B cell (primary cell): Measurements from ENCODE around the gene DCST2. TPM values are rescaled to one million over a fixed set of nuclear protein-coding genes. Genes with fewer than 3 reads are reported as not detected.

ENCODE experiments used
- ATAC-seq: fragments of 200-7000 bp; cut with Tn5 transposase; one replicate; pipeline ENCODE4 v1.10.0; 2021; ENCODE audit warnings: low read depth, mild to moderate bottlenecking, moderate number of reproducible peaks, moderate library complexity
- CTCF ChIA-PET: fragments of 350-600 bp; sonication (Branson Sonifier 250); formaldehyde crosslinking; loops from one replicate; lab custom pipeline; 2021; ENCODE audit warnings: antibody characterized with exemption, inconsistent platforms; lab: Charles Lee
- POLR2A ChIA-PET: fragments of 350-600 bp; sonication (Branson Sonifier 250); formaldehyde crosslinking; loops from one replicate; lab custom pipeline; 2021; ENCODE audit warnings: antibody characterized with exemption; lab: Charles Lee
- DNase-seq: peaks from one replicate; pipeline ENCODE4 v3.0.0; 2013
- H2AFZ ChIP-seq: 2 replicates; pipeline ENCODE4 v1.6.1; 2012; ENCODE audit warnings: mild to moderate bottlenecking, low read depth, low read length; ENCODE audit not compliant: insufficient read depth, poor library complexity, severe bottlenecking
- H3K27ac ChIP-seq, 2 donors: 1 replicate in 1 of 2; 2 replicates in 1 of 2; pipeline ENCODE4 v1.5.1; 2012 to 2013; ENCODE audit warnings: low read length in 2 of 2, mild to moderate bottlenecking in 2 of 2, moderate library complexity in 1 of 2
- H3K27me3 ChIP-seq, 4 experiments: fragments of 200-600 bp in 1 of 4; sonication (generic) in 1 of 4; replicated peaks in 1 of 4; 1 replicate in 2 of 4; 2 replicates in 2 of 4; pipeline versions ENCODE4 v1.6.1 to v1.7.0; 2013 to 2016; ENCODE audit warnings: low read length in 3 of 4, mild to moderate bottlenecking in 2 of 4, mixed read lengths in 1 of 4, moderate library complexity in 1 of 4; ENCODE audit not compliant: insufficient read depth in 4 of 4, control insufficient read depth in 3 of 4; ENCODE audit errors: control extremely low read depth in 1 of 4
- H3K36me3 ChIP-seq, 2 experiments: replicated peaks in 1 of 2; 1 replicate in 1 of 2; 2 replicates in 1 of 2; pipeline versions ENCODE4 v1.6.1 to v1.7.1; 2013; ENCODE audit warnings: low read length in 1 of 2; ENCODE audit not compliant: insufficient read depth in 2 of 2, control insufficient read depth in 1 of 2; ENCODE audit errors: control extremely low read depth in 1 of 2, extremely low read depth in 1 of 2
- H3K4me1 ChIP-seq, 2 donors: fragments of 200-600 bp in 1 of 2; sonication (generic) in 1 of 2; 1 replicate in 1 of 2; 2 replicates in 1 of 2; pipeline versions ENCODE4 v1.5.1 to v1.6.1; 2013 to 2017; ENCODE audit warnings: low read length in 2 of 2; ENCODE audit not compliant: control insufficient read depth in 2 of 2, insufficient read depth in 2 of 2
- H3K4me2 ChIP-seq: replicated peaks from 2 replicates; pipeline ENCODE3; 2012; ENCODE audit warnings: mild to moderate bottlenecking, low read depth, low read length; ENCODE audit not compliant: poor library complexity, severe bottlenecking
- H3K4me3 ChIP-seq, 5 experiments: fragments of 200-600 bp in 1 of 5; sonication (generic) in 1 of 5; 1 replicate in 3 of 5; 2 replicates in 2 of 5; pipeline versions ENCODE4 v1.5.1 to v1.7.0; 2011 to 2016; ENCODE audit warnings: low read length in 4 of 5, mild to moderate bottlenecking in 4 of 5, low read depth in 2 of 5, control low read depth in 1 of 5, moderate library complexity in 1 of 5; ENCODE audit not compliant: insufficient read depth in 1 of 5; ENCODE audit errors: control extremely low read depth in 1 of 5, extremely low read depth in 1 of 5
- H3K79me2 ChIP-seq: fragments of 200-600 bp; sonication (generic); one replicate; pipeline ENCODE4 v1.6.0; 2016; ENCODE audit warnings: low read length; ENCODE audit not compliant: control insufficient read depth, insufficient read depth
- H3K9ac ChIP-seq: fragments of 200-600 bp; sonication (generic); 2 replicates; pipeline ENCODE4 v1.6.1; 2017; ENCODE audit warnings: mild to moderate bottlenecking, low read length, moderate library complexity
- H3K9me3 ChIP-seq, 3 donors: one replicate each; pipeline versions ENCODE4 v1.6.1 to v1.7.1; 2013; ENCODE audit warnings: low read length in 2 of 3; ENCODE audit not compliant: control insufficient read depth in 2 of 3, insufficient read depth in 1 of 3; ENCODE audit errors: control extremely low read depth in 1 of 3
- H4K20me1 ChIP-seq: 2 replicates; pipeline ENCODE4 v1.6.0; 2012; ENCODE audit warnings: mild to moderate bottlenecking, low read length; ENCODE audit not compliant: insufficient read depth, control insufficient read depth, poor library complexity, severe bottlenecking
- H3K27ac Mint-ChIP-seq: one replicate; pipeline ENCODE4 v1.8.0; 2021; ENCODE audit warnings: mixed read lengths
- H3K27me3 Mint-ChIP-seq: one replicate; pipeline ENCODE4 v1.8.0; 2021; ENCODE audit warnings: mixed read lengths
- H3K4me1 Mint-ChIP-seq: one replicate; pipeline ENCODE4 v1.8.0; 2021; ENCODE audit warnings: mixed read lengths
- H3K4me3 Mint-ChIP-seq: one replicate; pipeline ENCODE4 v1.8.0; 2021; ENCODE audit warnings: mixed read lengths
- H3K9me3 Mint-ChIP-seq: one replicate; pipeline ENCODE4 v1.8.0; 2022; ENCODE audit warnings: mixed read lengths; ENCODE audit not compliant: insufficient read depth
- CTCF ChIP-seq: fragments of 200-600 bp; IDR thresholded peaks from one replicate; pipeline ENCODE4 v1.8.0; 2022; ENCODE audit warnings: antibody characterized with exemption, mild to moderate bottlenecking
- EZH2 ChIP-seq: IDR thresholded peaks from 2 replicates; pipeline ENCODE4 v1.6.1; 2012; ENCODE audit warnings: borderline replicate concordance, low read depth, mild to moderate bottlenecking, moderate library complexity, low read length; ENCODE audit not compliant: insufficient read depth, poor library complexity, severe bottlenecking
- WGBS: methylation state at CpG from one replicate; pipeline ENCODE4 v1.1.5; 2013; ENCODE audit warnings: missing lambda C conversion rate; ENCODE audit not compliant: insufficient coverage; 5-methylcytosine and 5-hydroxymethylcytosine counted together
- intact Hi-C: fragments of 100-400 bp; cut with micrococcal nuclease; formaldehyde crosslinking; loops from one replicate; pipeline ENCODE4 v1.10.0; 2022
- polyA plus RNA-seq: library from polyadenylated mRNA; depleted of rRNA; stranded (reverse); fragments of >200 nt; gene quantifications from 2 replicates; pipeline ENCODE4 v1.2.3, GENCODE V29; 2012
- total RNA-seq, 2 donors: library from RNA; stranded (reverse); fragments of 120-200 nt in 1 of 2; gene quantifications; 1 replicate in 1 of 2; 2 replicates in 1 of 2; pipeline versions ENCODE4 v1.2.3 to v1.2.4, GENCODE V29; 2013 to 2022

DCST2 gene
- total and polyA plus RNA-seq, 2 donors (not counting 1 experiment from before 2014, with no cell fraction given) = 0.89 to 5.4 TPM

DNA sequence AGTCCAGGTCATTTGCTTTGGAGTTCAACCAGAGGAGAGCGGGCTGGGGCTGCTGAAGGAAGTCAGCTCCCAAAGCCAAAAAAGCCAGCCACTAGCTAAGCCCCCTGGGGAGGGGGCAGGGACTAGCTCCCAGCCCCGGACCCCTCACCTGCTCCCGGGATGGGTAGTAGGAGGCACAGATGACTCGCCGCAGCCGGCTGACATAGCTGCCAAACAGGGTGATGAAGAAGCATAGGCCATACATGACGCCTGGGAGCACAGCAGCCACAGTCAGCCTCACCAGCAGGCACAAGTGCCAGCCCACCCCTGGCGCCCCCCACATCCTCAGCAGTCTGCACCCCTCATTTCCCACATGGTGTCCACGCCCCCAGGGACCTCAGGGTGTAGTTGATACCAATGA, 7.4 kb downstream of the DCST2 start:
- Mint-ChIP-seq H3K27me3 (no peaks in the 10 kb centered on the region), H3K4me3 (no peak overlapping the region), H3K4me1 (no peaks in the 10 kb centered on the region), H3K9me3 (no peaks in the 10 kb centered on the region), H3K27ac (no peak overlapping the region)
- Histone ChIP-seq H4K20me1 (no peaks in the 10 kb centered on the region), H3K4me1 (no peaks in the 10 kb centered on the region), H3K9me3 (no peaks in the 10 kb centered on the region), H3K27ac (no peak overlapping the region), H3K27me3 (no peaks in the 10 kb centered on the region), H3K4me3 (no peak overlapping the region), H3K4me2 (no peak overlapping the region), H3K36me3 (no peaks in the 10 kb centered on the region), H2AFZ (no peak overlapping the region), H3K9ac (no peak overlapping the region), H3K79me2 (peaks cover 3% of the 10 kb centered on the region)
- WGBS = 85% methylated on average over 9 of the region's 9 CpGs
- DNase-seq (no peak), ATAC-seq (no peak)
- CTCF ChIA-PET = interaction anchor here (1.3 kb wide), 1 partner anchor 9 kb away, joined by 3 read pairs; no protein-coding TSS in a partner anchor
- POLR2A ChIA-PET = no interaction called here
- intact Hi-C loops = no loop called here
- TF ChIP-seq CTCF = no peak
- no peak for TF ChIP-seq EZH2

DNA sequence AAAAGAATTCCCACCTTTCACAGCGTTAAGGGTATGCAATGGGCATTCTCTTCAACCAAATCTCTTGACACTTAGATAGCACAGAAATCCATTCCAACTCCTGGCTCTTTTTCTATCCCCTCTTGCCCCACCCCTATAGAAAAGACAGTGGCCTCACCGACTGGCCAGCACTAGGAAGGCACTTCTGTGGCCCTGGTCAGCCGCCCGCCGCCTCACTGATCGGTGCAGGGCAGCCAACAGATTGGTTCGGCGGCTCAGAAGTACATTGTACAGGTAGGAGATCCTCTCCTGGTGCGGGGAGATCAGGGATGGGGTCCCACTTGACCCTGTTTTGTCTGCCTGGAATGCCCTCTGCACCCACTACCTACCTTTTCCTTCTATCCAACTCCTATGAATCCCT, 9.3 kb downstream of the DCST2 start:
- Histone ChIP-seq H3K9me3 (peaks cover 0 to under 1% (median 0%) of the 10 kb centered on the region in 3 donors), H3K36me3 (no peaks in the 10 kb centered on the region), H3K4me2 (no peak overlapping the region), H3K9ac (no peak overlapping the region), H3K79me2 (peaks cover 3% of the 10 kb centered on the region), H4K20me1 (no peaks in the 10 kb centered on the region), H3K27ac (no peak overlapping the region), H2AFZ (no peak overlapping the region), H3K4me3 (no peak overlapping the region), H3K27me3 (no peaks in the 10 kb centered on the region), H3K4me1 (no peaks in the 10 kb centered on the region)
- TF ChIP-seq CTCF (no peak), EZH2 (no peak)
- H3K27ac Mint-ChIP-seq = no peak overlapping the region
- peaks cover 8% of the 10 kb centered on the region for H3K4me1 Mint-ChIP-seq
- no peaks in the 10 kb centered on the region for H3K27me3 Mint-ChIP-seq
- ATAC-seq = no peak
- 92% methylated on average over 9 of the region's 9 CpGs for WGBS
- intact Hi-C loops = no loop called here
- ChIA-PET CTCF (interaction anchor here (1.0 kb wide), 1 partner anchor 25 kb away, joined by 3 read pairs; no protein-coding TSS in a partner anchor), POLR2A (no interaction called here)
- H3K4me3 Mint-ChIP-seq = no peak overlapping the region
- no peaks in the 10 kb centered on the region for H3K9me3 Mint-ChIP-seq
- no peak for DNase-seq
